GM12878 (cell line): ENCODE data around the gene COL19A1.

ENCODE experiments used
- ASH2L ChIP-seq: fragments of 300-600, 200-600 bp; sonication (generic); IDR thresholded peaks from 2 replicates; pipeline ENCODE4 v1.6.1; 2017; ENCODE audit warnings: low read depth, mild to moderate bottlenecking, borderline replicate concordance
- ATF3 ChIP-seq: IDR thresholded peaks from 2 replicates; pipeline ENCODE4 v1.6.1; 2011; ENCODE audit warnings: low read depth, mild to moderate bottlenecking, low read length, moderate library complexity, borderline replicate concordance; ENCODE audit errors: extremely low read depth
- BHLHE40 ChIP-seq, 2 experiments: fragments of 450-650 bp in 1 of 2; IDR thresholded peaks; 2 replicates each; pipeline ENCODE4 v1.6.1; 2011 to 2017; ENCODE audit warnings: low read depth in 2 of 2, borderline replicate concordance in 1 of 2, improper control_type of control experiment in 1 of 2, low read length in 1 of 2, mild to moderate bottlenecking in 1 of 2
- CBX5 ChIP-seq: sonication (generic); IDR thresholded peaks from 2 replicates; pipeline ENCODE4 v1.6.1; 2016; ENCODE audit warnings: low read depth, moderate library complexity, mild to moderate bottlenecking, inconsistent platforms
- FOXM1 ChIP-seq: IDR thresholded peaks from 2 replicates; pipeline ENCODE4 v1.6.1; 2012; ENCODE audit warnings: low read depth, mild to moderate bottlenecking, inconsistent platforms, low read length, moderate library complexity
- IRF3 ChIP-seq: fragments of 450-650 bp; IDR thresholded peaks from 2 replicates; pipeline ENCODE4 v1.6.1; 2014; ENCODE audit warnings: mild to moderate bottlenecking
- JUNB ChIP-seq: IDR thresholded peaks from 2 replicates; pipeline ENCODE4 v1.6.1; 2016; ENCODE audit warnings: antibody characterized with exemption, mild to moderate bottlenecking
- POLR2A ChIP-seq: IDR thresholded peaks from 2 replicates; pipeline ENCODE4 v1.6.1; 2011; ENCODE audit warnings: low read depth, mild to moderate bottlenecking, low read length
- POLR2AphosphoS5 ChIP-seq: IDR thresholded peaks from 2 replicates; pipeline ENCODE4 v1.6.1; 2011; ENCODE audit warnings: mild to moderate bottlenecking, low read length, inconsistent platforms
- REST ChIP-seq: IDR thresholded peaks from 2 replicates; pipeline ENCODE4 v1.6.1; 2012; ENCODE audit warnings: mild to moderate bottlenecking, low read depth, low read length
- RFX5 ChIP-seq: IDR thresholded peaks from 2 replicates; pipeline ENCODE4 v1.6.1; 2011; ENCODE audit warnings: low read depth, low read length, improper control_type of control experiment
- USF1 ChIP-seq: IDR thresholded peaks from 2 replicates; pipeline ENCODE4 v1.6.1; 2011; ENCODE audit warnings: borderline replicate concordance, low read depth, mild to moderate bottlenecking, moderate library complexity, mixed read lengths, low read length; ENCODE audit not compliant: insufficient read depth; ENCODE audit errors: extremely low read length
- ZBTB4 ChIP-seq: fragments of 450-650 bp; formaldehyde crosslinking; IDR thresholded peaks from 2 replicates; pipeline ENCODE4 v1.4.0; 2022; ENCODE audit warnings: mild to moderate bottlenecking, moderate library complexity
- ZNF384 ChIP-seq: IDR thresholded peaks from 2 replicates; pipeline ENCODE4 v1.6.1; 2012; ENCODE audit warnings: low read depth, mild to moderate bottlenecking, low read length, improper control_type of control experiment, borderline replicate concordance

GRCh38 chr6:70110126-70111022 lies 244.0 kb downstream of the COL19A1 start:
- TF ChIP-seq IRF3: no peak
- TF ChIP-seq USF1: no peak
- TF ChIP-seq CBX5: no peak
- TF ChIP-seq JUNB: no peak
- no peak for TF ChIP-seq ATF3
- no peak for TF ChIP-seq ASH2L
- no peak for TF ChIP-seq REST
- no peak for TF ChIP-seq RFX5
- no peak for TF ChIP-seq FOXM1
- TF ChIP-seq ZNF384: no peak
- no peak for TF ChIP-seq ZBTB4
- no peak for TF ChIP-seq POLR2A
- no peak for TF ChIP-seq BHLHE40 (IDR thresholded peaks at IDR 0.05; ENCODE audit: borderline replicate concordance in 1 of 2, low read depth in 2 of 2, low read length in 1 of 2)
- no peak for TF ChIP-seq POLR2AphosphoS5
